ENCODE results near the gene UGT1A7.

UGT1A7 gene

GRCh38 chr2:233822101-233822771, 140.5 kb downstream of the UGT1A7 start:
- Histone ChIP-seq H3K4me1 (ENCODE audit: low read length) (no peaks in the 10 kb centered on the region), H3K27ac (ENCODE audit: low read length) (no peak overlapping the region), H4K20me1 (ENCODE audit: insufficient read depth, low read length) (no peaks in the 10 kb centered on the region), H3K27me3 (ENCODE audit: low read depth, low read length) (no peaks in the 10 kb centered on the region), H2AFZ (ENCODE audit: low read depth, low read length) (no peak overlapping the region), H3K36me3 (replicated peaks; ENCODE audit: low read depth, low read length) (no peaks in the 10 kb centered on the region), H3K9ac (ENCODE audit: low read length) (no peak overlapping the region), H3K9me3 (ENCODE audit: insufficient read depth, low read length) (no peaks in the 10 kb centered on the region), H3K4me2 (ENCODE audit: low read length) (no peak overlapping the region), H3K4me3 (ENCODE audit: low read length) (no peak overlapping the region), H3K79me2 (ENCODE audit: low read length) (no peaks in the 10 kb centered on the region)
- no peak for TF ChIP-seq EZH2phosphoT487 (IDR thresholded peaks at IDR 0.05; ENCODE audit: low read depth)
- no peak for TF ChIP-seq CTCF (IDR thresholded peaks at IDR 0.05; ENCODE audit: low read depth, low read length)
